LoVo (cell line): ENCODE results near the gene TAC4.

Source experiments
- DNase-seq: peaks from one replicate; pipeline ENCODE4 v3.0.0-alpha.2; 2016; ENCODE audit warnings: low spot score

The TAC4 gene

GRCh38 chr17:49872754-49873377 is 25.0 kb upstream of the TAC4 start:
- no peak for DNase-seq

- no peak for DNase-seq
Measured at GRCh38 chr17:49871211-49871610, 23.3 kb upstream of the TAC4 start.

GRCh38 chr17:49870298-49870697 is 22.4 kb upstream of the TAC4 start:
- DNase-seq: no peak

- no peak for DNase-seq
Measured at GRCh38 chr17:49869038-49869374, 21.1 kb upstream of the TAC4 start.

- no peak for DNase-seq
Measured at GRCh38 chr17:49866882-49867413, 19.1 kb upstream of the TAC4 start.

GRCh38 chr17:49866019-49866380 is 18.1 kb upstream of the TAC4 start:
- DNase-seq: no peak

GRCh38 chr17:49862781-49863331 is 15.0 kb upstream of the TAC4 start:
- DNase-seq: no peak

- peak; percentile 55 for DNase-seq
Measured at GRCh38 chr17:49861150-49861884, 13.4 kb upstream of the TAC4 start.

GRCh38 chr17:49859991-49860953 is 12.4 kb upstream of the TAC4 start:
- no peak for DNase-seq

- DNase-seq: no peak
Measured at GRCh38 chr17:49858796-49859195, 10.9 kb upstream of the TAC4 start.

GRCh38 chr17:49854126-49854525 is 6.3 kb upstream of the TAC4 start:
- no peak for DNase-seq

- no peak for DNase-seq
Measured at GRCh38 chr17:49853470-49854015, 5.7 kb upstream of the TAC4 start.

GRCh38 chr17:49851387-49852291 is 3.8 kb upstream of the TAC4 start:
- peak; percentile 38 for DNase-seq

GRCh38 chr17:49850772-49851386 is 3.0 kb upstream of the TAC4 start:
- DNase-seq: peak; percentile 15

- DNase-seq: no peak
Measured at GRCh38 chr17:49850218-49850610, 2.3 kb upstream of the TAC4 start.

GRCh38 chr17:49848739-49849138 is 870 bp upstream of the TAC4 start:
- DNase-seq: no peak

GRCh38 chr17:49846938-49847712 is 744 bp downstream of the TAC4 start:
- DNase-seq: no peak

GRCh38 chr17:49845321-49845720 is 2.5 kb downstream of the TAC4 start:
- no peak for DNase-seq

- no peak for DNase-seq
Measured at GRCh38 chr17:49843774-49844350, 4.0 kb downstream of the TAC4 start.
